Caco-2 (cell line): ENCODE results near the gene BRSK2. TPM values are rescaled to one million over a fixed set of nuclear protein-coding genes. Genes with fewer than 3 reads are reported as not detected.

Source experiments
- BruUV-seq: library from RNA; stranded (reverse); fragments of 400-500 nt; replicated peaks from 2 replicates; lab custom pipeline; 2021; lab: Mats Ljungman, UMichigan
- CTCF ChIA-PET: fragments of 300-600 bp; sonication (Branson Sonifier 250); formaldehyde crosslinking; loops from one replicate; lab custom pipeline; 2022; ENCODE audit warnings: antibody characterized with exemption; lab: Charles Lee
- POLR2A ChIA-PET: fragments of 300-600 bp; sonication (Branson Sonifier 250); formaldehyde crosslinking; loops from one replicate; lab custom pipeline; 2022; ENCODE audit warnings: antibody characterized with exemption; lab: Charles Lee
- DNase-seq, 2 experiments: peaks; one replicate each; pipeline versions ENCODE4 v3.0.0 to v3.0.0-alpha.2; 2020 to 2022
- H3K27me3 ChIP-seq: replicated peaks from 2 replicates; pipeline ENCODE4 v1.6.0; 2011; ENCODE audit warnings: low read length; ENCODE audit not compliant: control insufficient read depth, insufficient read depth
- H3K36me3 ChIP-seq: 2 replicates; pipeline ENCODE4 v1.5.1; 2011; ENCODE audit warnings: low read length; ENCODE audit not compliant: control insufficient read depth, insufficient read depth
- H3K4me1 ChIP-seq: fragments of 250-450 bp; sonication (Bioruptor Pico); 2 replicates; pipeline ENCODE4 v1.5.1; 2020; ENCODE audit warnings: mild to moderate bottlenecking
- H3K4me3 ChIP-seq: 2 replicates; pipeline ENCODE4 v1.5.1; 2011; ENCODE audit warnings: low read depth, mild to moderate bottlenecking, control low read depth, low read length
- H3K9me3 ChIP-seq: fragments of 250-450 bp; sonication (Bioruptor Pico); 2 replicates; pipeline ENCODE4 v1.5.1; 2020; ENCODE audit warnings: mild to moderate bottlenecking, moderate library complexity
- H3K27ac Mint-ChIP-seq: one replicate; pipeline ENCODE4 v1.8.0; 2022; ENCODE audit warnings: mixed read lengths; ENCODE audit not compliant: unreplicated experiment
- H3K27me3 Mint-ChIP-seq: one replicate; pipeline ENCODE4 v1.8.0; 2022; ENCODE audit warnings: mixed read lengths; ENCODE audit not compliant: insufficient read depth, unreplicated experiment
- H3K36me3 Mint-ChIP-seq: one replicate; pipeline ENCODE4 v1.8.0; 2022; ENCODE audit warnings: mild to moderate bottlenecking, mixed read lengths; ENCODE audit not compliant: insufficient read depth, unreplicated experiment
- H3K4me1 Mint-ChIP-seq: one replicate; pipeline ENCODE4 v1.8.0; 2022; ENCODE audit warnings: low read depth, mixed read lengths; ENCODE audit not compliant: unreplicated experiment
- H3K4me3 Mint-ChIP-seq: one replicate; pipeline ENCODE4 v1.8.0; 2022; ENCODE audit warnings: mild to moderate bottlenecking, moderate library complexity, mixed read lengths; ENCODE audit not compliant: unreplicated experiment
- H3K9me3 Mint-ChIP-seq: one replicate; pipeline ENCODE4 v1.8.0; 2022; ENCODE audit warnings: mixed read lengths; ENCODE audit not compliant: unreplicated experiment
- CTCF ChIP-seq, 2 experiments: fragments of 200-600 bp in 1 of 2; IDR thresholded peaks; 1 replicate in 1 of 2; 2 replicates in 1 of 2; pipeline versions ENCODE4 v1.5.1 to v1.8.0; 2011 to 2022; ENCODE audit warnings: antibody characterized with exemption in 1 of 2, control low read depth in 1 of 2, inconsistent platforms in 1 of 2, low read depth in 1 of 2, low read length in 1 of 2, mild to moderate bottlenecking in 1 of 2, moderate library complexity in 1 of 2; ENCODE audit not compliant: insufficient read depth in 1 of 2, severe bottlenecking in 1 of 2, unreplicated experiment in 1 of 2
- intact Hi-C: fragments of 100-400 bp; cut with micrococcal nuclease; formaldehyde crosslinking; loops from one replicate; pipeline ENCODE4 v1.10.0; 2022; ENCODE audit not compliant: unreplicated experiment
- total RNA-seq: library from RNA; stranded (reverse); gene quantifications from 2 replicates; pipeline ENCODE4 v1.2.3, GENCODE V29; 2022

BRSK2 gene
- total RNA-seq, 1 experiment from 2014 or later: 32.8 TPM

- no peak for TF ChIP-seq CTCF (IDR thresholded peaks at IDR 0.05; ENCODE audit: insufficient read depth in 1 of 2, low read depth in 1 of 2, low read length in 1 of 2, severe bottlenecking in 1 of 2, unreplicated experiment in 1 of 2)
- BruUV-seq: no TSS peak
Measured at GRCh38 chr11:1504581-1505290, 115.0 kb downstream of the BRSK2 start.

GRCh38 chr11:1505480-1505879 is 115.7 kb downstream of the BRSK2 start:
- POLR2A ChIA-PET: no interaction called here
- CTCF ChIA-PET: no interaction called here
- H3K27me3 Mint-ChIP-seq: no peaks in the 10 kb centered on the region
- H3K36me3 Mint-ChIP-seq: no peaks in the 10 kb centered on the region
- Histone ChIP-seq H3K9me3 (no peaks in the 10 kb centered on the region), H3K4me1 (no peaks in the 10 kb centered on the region), H3K4me3 (no peak overlapping the region), H3K36me3 (no peaks in the 10 kb centered on the region), H3K27me3 (no peaks in the 10 kb centered on the region)
- TF ChIP-seq CTCF (IDR thresholded peaks at IDR 0.05; ENCODE audit: insufficient read depth in 1 of 2, low read depth in 1 of 2, low read length in 1 of 2, severe bottlenecking in 1 of 2, unreplicated experiment in 1 of 2): no peak
- no peak overlapping the region for H3K27ac Mint-ChIP-seq
- intact Hi-C loops: no loop called here
- H3K9me3 Mint-ChIP-seq: no peaks in the 10 kb centered on the region
- no peaks in the 10 kb centered on the region for H3K4me1 Mint-ChIP-seq
- no peak overlapping the region for H3K4me3 Mint-ChIP-seq
- DNase-seq: no peak
- no TSS peak for BruUV-seq

More at GRCh38 chr11:1504581-1505290, 115.0 kb downstream of the BRSK2 start:
- no peaks in the 10 kb centered on the region for H3K27me3 ChIP-seq
- no peak overlapping the region for H3K4me3 ChIP-seq
- no peaks in the 10 kb centered on the region for H3K9me3 ChIP-seq
- H3K4me1 ChIP-seq: no peaks in the 10 kb centered on the region
- Mint-ChIP-seq H3K27ac (no peak overlapping the region), H3K27me3 (no peaks in the 10 kb centered on the region), H3K4me1 (no peaks in the 10 kb centered on the region), H3K36me3 (no peaks in the 10 kb centered on the region), H3K4me3 (no peak overlapping the region), H3K9me3 (no peaks in the 10 kb centered on the region)
- DNase-seq: no peak
- ChIA-PET CTCF (no interaction called here), POLR2A (no interaction called here)
- intact Hi-C loops: no loop called here
- H3K36me3 ChIP-seq: no peaks in the 10 kb centered on the region

GRCh38 chr11:1506981-1507380 is 117.2 kb downstream of the BRSK2 start:
- Mint-ChIP-seq H3K27ac (no peak overlapping the region), H3K36me3 (no peaks in the 10 kb centered on the region), H3K4me3 (no peak overlapping the region), H3K9me3 (no peaks in the 10 kb centered on the region), H3K4me1 (peaks cover under 1% of the 10 kb centered on the region), H3K27me3 (no peaks in the 10 kb centered on the region)
- BruUV-seq: no TSS peak
- Histone ChIP-seq H3K36me3 (no peaks in the 10 kb centered on the region), H3K4me3 (no peak overlapping the region), H3K27me3 (no peaks in the 10 kb centered on the region), H3K4me1 (no peaks in the 10 kb centered on the region), H3K9me3 (no peaks in the 10 kb centered on the region)
- CTCF ChIA-PET: no interaction called here
- TF ChIP-seq CTCF (IDR thresholded peaks at IDR 0.05; ENCODE audit: insufficient read depth in 1 of 2, low read depth in 1 of 2, low read length in 1 of 2, severe bottlenecking in 1 of 2, unreplicated experiment in 1 of 2): no peak
- intact Hi-C loops: no loop called here
- DNase-seq: no peak
- POLR2A ChIA-PET: no interaction called here
